PC-3 (cell line): Measurements from ENCODE around the gene BCKDHB. TPM values are rescaled to one million over a fixed set of nuclear protein-coding genes. Genes with fewer than 3 reads are reported as not detected.

Source experiments
- ATAC-seq: fragments of 200-7000 bp; cut with Tn5 transposase; 2 replicates; pipeline ENCODE4 v1.9.1; 2020; ENCODE audit warnings: mild to moderate bottlenecking, moderate library complexity
- BruUV-seq: library from RNA; stranded (reverse); fragments of 400-500 nt; replicated peaks from 2 replicates; lab custom pipeline; 2021; lab: Mats Ljungman, UMichigan
- CTCF ChIA-PET: fragments of 300-600 bp; sonication (Branson Sonifier 250); formaldehyde crosslinking; loops from one replicate; lab custom pipeline; 2022; ENCODE audit warnings: antibody characterized with exemption; lab: Charles Lee
- POLR2A ChIA-PET: fragments of 300-600 bp; sonication (Branson Sonifier 250); formaldehyde crosslinking; loops from one replicate; lab custom pipeline; 2022; ENCODE audit warnings: antibody characterized with exemption; ENCODE audit not compliant: unreplicated experiment; lab: Charles Lee
- DNase-seq: peaks from one replicate; pipeline ENCODE4 v3.0.0-alpha.2; 2015
- H2AFZ ChIP-seq: fragments of 300-600 bp; sonication (generic); 2 replicates; pipeline ENCODE4 v1.6.0; 2016; ENCODE audit warnings: antibody characterized with exemption, low read length
- H3F3A ChIP-seq: fragments of 300-600 bp; sonication (generic); one replicate; pipeline ENCODE4 v1.6.0; 2017; ENCODE audit warnings: antibody characterized with exemption, low read length, control low read depth, mild to moderate bottlenecking; ENCODE audit not compliant: unreplicated experiment
- H3K27ac ChIP-seq: fragments of 300-600 bp; sonication (generic); 2 replicates; pipeline ENCODE4 v1.5.1; 2016; ENCODE audit warnings: mild to moderate bottlenecking, low read length
- H3K27me3 ChIP-seq: fragments of 300-600 bp; sonication (generic); 2 replicates; pipeline ENCODE4 v1.6.1; 2016; ENCODE audit warnings: low read length, mixed read lengths
- H3K36me3 ChIP-seq: fragments of 300-600 bp; sonication (generic); 2 replicates; pipeline ENCODE4 v1.6.1; 2016; ENCODE audit warnings: low read depth, mixed run types, low read length, mixed read lengths
- H3K4me1 ChIP-seq: fragments of 300-600 bp; sonication (generic); 2 replicates; pipeline ENCODE4 v1.5.1; 2016; ENCODE audit warnings: low read length; ENCODE audit not compliant: insufficient read depth
- H3K4me2 ChIP-seq: fragments of 300-600 bp; sonication (generic); 2 replicates; pipeline ENCODE4 v1.6.0; 2016; ENCODE audit warnings: low read length
- H3K4me3 ChIP-seq: fragments of 300-600 bp; sonication (generic); 2 replicates; pipeline ENCODE4 v1.5.1; 2016; ENCODE audit warnings: mild to moderate bottlenecking, low read length, mixed read lengths
- H3K79me2 ChIP-seq: fragments of 300-600 bp; sonication (generic); 2 replicates; pipeline ENCODE4 v1.6.1; 2017; ENCODE audit warnings: low read length, mixed read lengths
- H3K9ac ChIP-seq: fragments of 300-600 bp; sonication (generic); 2 replicates; pipeline ENCODE4 v1.6.0; 2016; ENCODE audit warnings: mild to moderate bottlenecking, low read length
- H3K9me2 ChIP-seq: fragments of 300-600 bp; sonication (generic); replicated peaks from 2 replicates; pipeline ENCODE4 v1.6.1; 2016; ENCODE audit warnings: mixed run types, low read length, mixed read lengths
- H3K9me3 ChIP-seq: fragments of 300-600 bp; sonication (generic); 2 replicates; pipeline ENCODE4 v1.6.1; 2016; ENCODE audit warnings: low read length, mixed read lengths
- H4K20me1 ChIP-seq: fragments of 300-600 bp; sonication (generic); 2 replicates; pipeline ENCODE4 v1.6.1; 2016; ENCODE audit warnings: low read length, mixed read lengths
- CTCF ChIP-seq: fragments of 300-600 bp; sonication (generic); conservative IDR thresholded peaks from 2 replicates; pipeline ENCODE4 v1.5.1; 2017; ENCODE audit warnings: antibody characterized with exemption, low read depth, mild to moderate bottlenecking, low read length
- EZH2 ChIP-seq: fragments of 300-600 bp; sonication (generic); IDR thresholded peaks from one replicate; pipeline ENCODE4 v1.6.1; 2017; ENCODE audit warnings: antibody characterized with exemption, mild to moderate bottlenecking, low read length; ENCODE audit not compliant: unreplicated experiment
- EZH2phosphoT487 ChIP-seq: fragments of 300-600 bp; sonication (generic); IDR thresholded peaks from 2 replicates; pipeline ENCODE4 v1.6.1; 2018; ENCODE audit warnings: mild to moderate bottlenecking, antibody characterized with exemption, low read length, borderline replicate concordance
- intact Hi-C: fragments of 100-400 bp; cut with micrococcal nuclease; formaldehyde crosslinking; loops from 2 replicates; pipeline ENCODE4 v1.9.0; 2023
- total RNA-seq: library from RNA; depleted of rRNA; stranded (reverse); fragments of >200 nt; gene quantifications from 2 replicates; pipeline ENCODE4 v1.2.3, GENCODE V29; 2014; rRNA removed

BCKDHB gene
- total RNA-seq, 1 experiment from 2014 or later = 9.9 TPM

- ATAC-seq (no peak), DNase-seq (no peak)
- Histone ChIP-seq H3K27ac (no peak overlapping the region), H4K20me1 (no peaks in the 10 kb centered on the region), H3K27me3 (no peaks in the 10 kb centered on the region), H3K9me3 (no peaks in the 10 kb centered on the region), H3K36me3 (no peaks in the 10 kb centered on the region), H3K4me1 (no peaks in the 10 kb centered on the region), H3K4me3 (no peak overlapping the region), H2AFZ (no peak overlapping the region), H3K9ac (no peak overlapping the region), H3K9me2 (no peaks in the 10 kb centered on the region), H3K4me2 (no peak overlapping the region), H3K79me2 (no peaks in the 10 kb centered on the region), H3F3A (no peaks in the 10 kb centered on the region)
- intact Hi-C loops = no loop called here
- no peak for TF ChIP-seq EZH2
- TF ChIP-seq EZH2phosphoT487 = no peak
- no peak for TF ChIP-seq CTCF
- POLR2A ChIA-PET = no interaction called here
- BruUV-seq = no TSS peak
- CTCF ChIA-PET = no interaction called here
Measured at GRCh38 chr6:80380566-80380965, 274.1 kb downstream of the BCKDHB start.

GRCh38 chr6:80382811-80383210 is 276.3 kb downstream of the BCKDHB start:
- no peak for DNase-seq
- intact Hi-C loops = no loop called here

GRCh38 chr6:80388507-80388906 is 282.0 kb downstream of the BCKDHB start:
- ATAC-seq (no peak), DNase-seq (no peak)
- Histone ChIP-seq H3K9me2 (no peaks in the 10 kb centered on the region), H4K20me1 (no peaks in the 10 kb centered on the region), H3K4me3 (no peak overlapping the region), H3K36me3 (no peaks in the 10 kb centered on the region), H3K27me3 (no peaks in the 10 kb centered on the region), H3F3A (no peaks in the 10 kb centered on the region), H3K4me1 (no peaks in the 10 kb centered on the region), H3K9me3 (no peaks in the 10 kb centered on the region), H3K9ac (no peak overlapping the region), H3K4me2 (no peak overlapping the region), H3K27ac (no peak overlapping the region), H2AFZ (no peak overlapping the region), H3K79me2 (no peaks in the 10 kb centered on the region)
- TF ChIP-seq EZH2 (no peak), CTCF (no peak), EZH2phosphoT487 (no peak)
- BruUV-seq = no TSS peak
- CTCF ChIA-PET = no interaction called here
- intact Hi-C loops = no loop called here
- POLR2A ChIA-PET = no interaction called here

More at GRCh38 chr6:80382811-80383210, 276.3 kb downstream of the BCKDHB start:
- Histone ChIP-seq H3K9ac (no peak overlapping the region), H3K9me3 (no peaks in the 10 kb centered on the region), H3K9me2 (no peaks in the 10 kb centered on the region), H3F3A (no peaks in the 10 kb centered on the region), H3K4me3 (no peak overlapping the region), H2AFZ (no peak overlapping the region), H3K27ac (no peak overlapping the region), H4K20me1 (no peaks in the 10 kb centered on the region), H3K4me1 (no peaks in the 10 kb centered on the region), H3K27me3 (no peaks in the 10 kb centered on the region), H3K36me3 (no peaks in the 10 kb centered on the region), H3K79me2 (no peaks in the 10 kb centered on the region), H3K4me2 (no peak overlapping the region)
- ChIA-PET CTCF (no interaction called here), POLR2A (no interaction called here)
- ATAC-seq = no peak
- TF ChIP-seq EZH2 = no peak
- no TSS peak for BruUV-seq

Other genes starting within 250 kb of the BCKDHB start
- 1.1 and 1.6 TPM in 2 replicates for gene ELOVL4, start 159.1 kb upstream of the BCKDHB start, total RNA-seq
- 38.9 and 39.0 TPM in 2 replicates for gene TTK, start 102.0 kb upstream of the BCKDHB start, total RNA-seq